Measurements from ENCODE around the gene HPF1.
"Not testable (repeated sequence)": the region's sequence is repeated elsewhere in the genome, so short reads cannot be mapped to it uniquely, and the experiment has no call there.

The HPF1 gene

GRCh38 chr4:169738604-169739003 is 19.1 kb downstream of the HPF1 start:
- DNase-seq (ENCODE audit: low read depth in 2 of 2), result not testable (repeated sequence)

GRCh38 chr4:169730564-169730963 is 27.2 kb downstream of the HPF1 start:
- DNase-seq (ENCODE audit: low read depth in 2 of 2), result no peak

- no peak for DNase-seq (ENCODE audit: low read depth in 2 of 2)
These were observed 30.1 kb downstream of the HPF1 start for GRCh38 chr4:169727616-169728015.

GRCh38 chr4:169724260-169724659 is 33.5 kb downstream of the HPF1 start:
- no peak for DNase-seq (ENCODE audit: low read depth in 2 of 2)

- no peak for DNase-seq (ENCODE audit: low read depth in 2 of 2)
These were observed 34.4 kb downstream of the HPF1 start for GRCh38 chr4:169723207-169723965.

GRCh38 chr4:169720529-169720928 is 37.2 kb downstream of the HPF1 start:
- DNase-seq (ENCODE audit: low read depth in 2 of 2), result no peak

- no peak for DNase-seq (ENCODE audit: low read depth in 2 of 2)
These were observed 41.1 kb downstream of the HPF1 start for GRCh38 chr4:169716677-169717076.

GRCh38 chr4:169715826-169716225 is 41.9 kb downstream of the HPF1 start:
- DNase-seq (ENCODE audit: low read depth in 2 of 2), result no peak

GRCh38 chr4:169707958-169708643 is 49.6 kb downstream of the HPF1 start:
- no peak for DNase-seq (ENCODE audit: low read depth in 2 of 2)

GRCh38 chr4:169698331-169698730 is 59.4 kb downstream of the HPF1 start:
- DNase-seq (ENCODE audit: low read depth in 2 of 2), result no peak

- DNase-seq (ENCODE audit: low read depth in 2 of 2), result no peak
These were observed 67.0 kb downstream of the HPF1 start for GRCh38 chr4:169690787-169691186.

- no peak for DNase-seq (ENCODE audit: low read depth in 2 of 2)
These were observed 68.1 kb downstream of the HPF1 start for GRCh38 chr4:169689681-169690080.

GRCh38 chr4:169682372-169683047 is 75.2 kb downstream of the HPF1 start:
- no peak for DNase-seq (ENCODE audit: low read depth in 2 of 2)

Data from stimulated activated CD8-positive, alpha-beta memory T cell treated with anti-CD3 and anti-CD28 coated beads, Interleukin-15, amount 100 ng/mL, for 4 hours (primary cell).